ENCODE results near the gene GAD2.

GAD2 gene

GRCh38 chr10:26197248-26197647 lies 19.3 kb upstream of the GAD2 start:
- no peak overlapping the region for H3K27ac ChIP-seq
- no peaks in the 10 kb centered on the region for H3K36me3 ChIP-seq
- no peaks in the 10 kb centered on the region for H3K9me3 ChIP-seq (ENCODE audit: severe bottlenecking)
- no peak for DNase-seq
- no peak overlapping the region for H3K4me3 ChIP-seq (ENCODE audit: low read depth, low read length)
- no peaks in the 10 kb centered on the region for H3K27me3 ChIP-seq (ENCODE audit: insufficient read depth, low read depth, severe bottlenecking)
- TF ChIP-seq, protein P1, sequence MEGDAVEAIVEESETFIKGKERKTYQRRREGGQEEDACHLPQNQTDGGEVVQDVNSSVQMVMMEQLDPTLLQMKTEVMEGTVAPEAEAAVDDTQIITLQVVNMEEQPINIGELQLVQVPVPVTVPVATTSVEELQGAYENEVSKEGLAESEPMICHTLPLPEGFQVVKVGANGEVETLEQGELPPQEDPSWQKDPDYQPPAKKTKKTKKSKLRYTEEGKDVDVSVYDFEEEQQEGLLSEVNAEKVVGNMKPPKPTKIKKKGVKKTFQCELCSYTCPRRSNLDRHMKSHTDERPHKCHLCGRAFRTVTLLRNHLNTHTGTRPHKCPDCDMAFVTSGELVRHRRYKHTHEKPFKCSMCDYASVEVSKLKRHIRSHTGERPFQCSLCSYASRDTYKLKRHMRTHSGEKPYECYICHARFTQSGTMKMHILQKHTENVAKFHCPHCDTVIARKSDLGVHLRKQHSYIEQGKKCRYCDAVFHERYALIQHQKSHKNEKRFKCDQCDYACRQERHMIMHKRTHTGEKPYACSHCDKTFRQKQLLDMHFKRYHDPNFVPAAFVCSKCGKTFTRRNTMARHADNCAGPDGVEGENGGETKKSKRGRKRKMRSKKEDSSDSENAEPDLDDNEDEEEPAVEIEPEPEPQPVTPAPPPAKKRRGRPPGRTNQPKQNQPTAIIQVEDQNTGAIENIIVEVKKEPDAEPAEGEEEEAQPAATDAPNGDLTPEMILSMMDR (IDR thresholded peaks at IDR 0.05; ENCODE audit: low read depth, low read length) = no peak

DNA sequence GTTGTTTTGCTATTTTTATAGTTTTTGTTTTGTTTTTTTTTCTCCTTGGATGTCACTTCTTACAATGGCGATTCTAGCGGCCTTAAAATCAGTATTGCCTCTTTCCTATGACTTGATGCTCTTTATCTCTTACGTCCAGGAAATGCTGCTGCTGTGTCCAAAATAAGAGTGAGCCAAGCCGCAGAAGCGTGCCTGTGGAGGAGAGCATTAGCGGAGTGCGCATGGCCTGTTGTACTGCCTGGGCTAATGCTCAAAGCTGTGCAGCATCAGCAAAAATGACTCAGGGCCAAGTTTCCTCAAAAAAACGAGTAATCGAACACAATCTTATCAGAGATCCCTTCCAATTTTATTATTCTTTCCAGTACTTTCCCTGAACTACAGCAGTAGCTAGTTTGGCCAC lies 18.5 kb upstream of the GAD2 start:
- TF ChIP-seq, protein P1 (IDR thresholded peaks at IDR 0.05; ENCODE audit: low read depth, low read length) = no peak
- no peak for DNase-seq
- Histone ChIP-seq H3K4me3 (ENCODE audit: low read depth, low read length) (no peak overlapping the region), H3K36me3 (no peaks in the 10 kb centered on the region), H3K27me3 (ENCODE audit: insufficient read depth, low read depth, severe bottlenecking) (no peaks in the 10 kb centered on the region), H3K27ac (no peak overlapping the region), H3K9me3 (ENCODE audit: severe bottlenecking) (no peaks in the 10 kb centered on the region)

DNA sequence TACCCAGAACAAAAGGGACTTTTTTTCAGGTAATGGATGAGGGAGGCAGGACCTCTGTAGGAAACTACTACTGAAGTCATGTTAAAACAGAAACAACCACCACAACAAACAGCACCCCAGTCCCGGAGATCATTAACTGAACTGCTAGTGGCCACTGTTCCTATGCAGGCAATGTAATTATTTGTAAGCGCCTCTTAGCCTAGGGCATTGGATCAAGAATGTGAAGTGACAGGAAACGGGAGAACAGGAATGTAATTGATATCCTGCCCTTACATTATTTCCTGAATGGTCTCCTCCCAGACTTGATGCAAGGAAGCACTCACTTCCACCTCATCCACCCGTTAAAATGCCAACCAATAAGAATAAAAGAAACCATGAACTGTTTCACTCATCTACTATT lies 16.7 kb upstream of the GAD2 start:
- DNase-seq = no peak
- TF ChIP-seq, protein P1 (IDR thresholded peaks at IDR 0.05; ENCODE audit: low read depth, low read length) = no peak
- no peaks in the 10 kb centered on the region for H3K27me3 ChIP-seq (ENCODE audit: insufficient read depth, low read depth, severe bottlenecking)
- no peak overlapping the region for H3K4me3 ChIP-seq (ENCODE audit: low read depth, low read length)
- H3K36me3 ChIP-seq = no peaks in the 10 kb centered on the region
- H3K9me3 ChIP-seq (ENCODE audit: severe bottlenecking) = no peaks in the 10 kb centered on the region
- no peak overlapping the region for H3K27ac ChIP-seq

DNA sequence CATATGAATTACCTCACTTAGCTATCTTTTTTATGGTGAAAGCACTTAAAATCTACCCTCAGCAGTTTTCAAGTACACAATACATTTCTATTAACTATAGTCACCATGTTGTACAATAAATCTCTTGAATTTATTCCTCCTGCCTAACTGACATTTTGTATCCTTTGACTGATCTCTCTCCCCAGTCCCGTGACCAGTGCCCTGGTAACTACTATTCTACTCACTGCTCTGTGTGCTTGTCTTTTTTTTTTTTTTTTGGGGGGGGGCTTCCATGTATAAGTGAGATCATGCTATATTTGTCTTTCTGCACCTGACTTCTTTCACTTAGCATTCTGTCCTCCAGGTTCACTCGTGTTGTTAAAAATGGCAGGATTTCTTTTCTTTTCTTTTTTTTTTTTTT lies 11.4 kb upstream of the GAD2 start:
- H3K27ac ChIP-seq = no peak overlapping the region
- H3K4me3 ChIP-seq (ENCODE audit: low read depth, low read length) = no peak overlapping the region
- TF ChIP-seq, protein P1 (IDR thresholded peaks at IDR 0.05; ENCODE audit: low read depth, low read length) = no peak
- H3K36me3 ChIP-seq = no peaks in the 10 kb centered on the region
- H3K9me3 ChIP-seq (ENCODE audit: severe bottlenecking) = no peaks in the 10 kb centered on the region
- DNase-seq = no peak
- no peaks in the 10 kb centered on the region for H3K27me3 ChIP-seq (ENCODE audit: insufficient read depth, low read depth, severe bottlenecking)

DNA sequence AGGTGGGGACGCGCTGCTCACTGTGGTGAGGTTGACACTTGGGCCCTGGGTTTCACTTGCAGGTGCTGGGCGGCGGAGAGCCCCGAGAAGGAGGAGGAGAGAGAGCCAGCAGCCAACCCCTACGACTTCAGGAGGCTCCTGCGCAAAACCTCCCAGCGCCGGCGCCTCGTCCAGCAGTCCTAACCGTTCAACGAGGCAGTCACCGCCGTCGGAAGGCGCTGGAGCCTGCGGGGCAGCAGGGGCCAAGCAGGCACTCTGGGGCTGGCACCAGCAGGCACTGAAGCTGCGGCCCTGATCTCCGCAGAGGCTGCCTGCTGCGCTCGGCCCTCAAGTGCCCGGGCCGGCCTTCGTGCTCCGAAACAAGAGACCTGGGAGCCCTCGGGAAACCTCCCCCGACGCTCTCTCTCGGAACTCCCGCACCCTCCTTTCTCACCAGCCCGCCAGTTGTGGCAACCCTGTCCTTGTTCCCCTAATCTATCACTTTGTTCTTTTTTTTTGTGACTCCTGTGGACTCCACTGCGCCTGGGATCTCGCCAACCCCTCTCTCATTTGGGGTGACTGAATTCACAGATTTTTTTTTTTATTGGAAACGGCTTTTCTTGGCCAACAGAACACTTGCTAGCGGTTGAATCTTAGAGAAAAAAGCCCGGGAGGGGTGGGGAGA lies 4.7 kb upstream of the GAD2 start:
- Histone ChIP-seq H3K27me3 (ENCODE audit: insufficient read depth, low read depth, severe bottlenecking) (no peaks in the 10 kb centered on the region), H3K36me3 (no peaks in the 10 kb centered on the region), H3K9me3 (ENCODE audit: severe bottlenecking) (no peaks in the 10 kb centered on the region), H3K27ac (no peak overlapping the region), H3K4me3 (ENCODE audit: low read depth, low read length) (no peak overlapping the region)
- TF ChIP-seq, protein P1 (IDR thresholded peaks at IDR 0.05; ENCODE audit: low read depth, low read length) = no peak
- no peak for DNase-seq

DNA sequence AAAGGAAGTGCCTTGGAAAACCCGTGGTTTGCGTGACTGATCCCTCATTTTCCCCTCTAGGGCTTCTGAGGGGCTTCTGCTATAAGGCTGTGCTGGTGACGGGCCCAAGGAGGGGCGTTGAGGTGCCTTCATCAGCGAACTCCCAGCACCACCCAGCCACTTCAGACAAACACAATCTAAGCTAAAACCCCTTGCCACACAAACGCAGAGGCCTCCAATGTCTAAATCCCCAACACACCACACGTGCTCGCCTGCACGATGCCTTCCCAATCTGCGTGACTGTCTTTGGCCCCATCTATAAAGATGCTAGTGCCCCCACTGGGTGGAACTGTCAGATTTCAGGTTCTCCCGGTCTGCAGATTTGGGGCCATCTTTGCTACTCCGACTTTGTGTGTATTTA lies 4.1 kb upstream of the GAD2 start:
- DNase-seq = no peak
- no peak overlapping the region for H3K27ac ChIP-seq
- H3K9me3 ChIP-seq (ENCODE audit: severe bottlenecking) = no peaks in the 10 kb centered on the region
- no peaks in the 10 kb centered on the region for H3K27me3 ChIP-seq (ENCODE audit: insufficient read depth, low read depth, severe bottlenecking)
- H3K36me3 ChIP-seq = no peaks in the 10 kb centered on the region
- TF ChIP-seq, protein P1 (IDR thresholded peaks at IDR 0.05; ENCODE audit: low read depth, low read length) = no peak
- no peak overlapping the region for H3K4me3 ChIP-seq (ENCODE audit: low read depth, low read length)

Measured in WERI-Rb-1 (cell line).